Thoracic aorta (tissue), 2 donors: ENCODE data around the gene NSD1. TPM values are rescaled to one million over a fixed set of nuclear protein-coding genes. Genes with fewer than 3 reads are reported as not detected.

Experiments
- ATAC-seq: fragments of 150-250 bp; one replicate; pipeline ENCODE4 v1.8.0; 2017; ENCODE audit warnings: low read depth; ENCODE audit not compliant: insufficient number of reproducible peaks, low FRiP score
- DNase-seq: peaks from one replicate; pipeline ENCODE4 v3.0.0-alpha.2; 2020; ENCODE audit warnings: low spot score
- H3K27ac ChIP-seq, 2 donors: fragments of 200-600 bp; sonication (generic); 1 replicate in 1 of 2; 2 replicates in 1 of 2; pipeline ENCODE4 v1.5.1; 2016; ENCODE audit warnings: mild to moderate bottlenecking in 2 of 2, moderate library complexity in 2 of 2
- H3K27me3 ChIP-seq: fragments of 200-600 bp; sonication (generic); replicated peaks from 2 replicates; pipeline ENCODE4 v1.6.0; 2016; ENCODE audit warnings: mild to moderate bottlenecking; ENCODE audit not compliant: insufficient read depth
- H3K36me3 ChIP-seq: fragments of 200-600 bp; sonication (generic); one replicate; pipeline ENCODE4 v1.5.1; 2016
- H3K4me1 ChIP-seq, 2 donors: fragments of 200-600 bp; sonication (generic); 1 replicate in 1 of 2; 2 replicates in 1 of 2; pipeline versions ENCODE4 v1.5.1 to v1.6.0; 2016; ENCODE audit warnings: low read depth in 2 of 2, mild to moderate bottlenecking in 1 of 2; ENCODE audit not compliant: control insufficient read depth in 1 of 2
- H3K4me3 ChIP-seq: fragments of 200-600 bp; sonication (generic); 2 replicates; pipeline ENCODE4 v1.5.1; 2016; ENCODE audit warnings: mild to moderate bottlenecking
- H3K9me3 ChIP-seq: fragments of 200-600 bp; sonication (generic); 2 replicates; pipeline ENCODE4 v1.5.1; 2016
- total RNA-seq, 2 donors: library from RNA; depleted of rRNA; stranded (reverse); fragments of >200 nt; gene quantifications; one replicate each; pipeline versions ENCODE4 v1.1.0 to v1.2.3, GENCODE V29; 2016
- TF ChIP-seq, protein P1 (sequence below): fragments of 200-600 bp; sonication (generic); IDR thresholded peaks from one replicate; pipeline ENCODE4 v1.5.1; 2019; ENCODE audit warnings: antibody characterized with exemption

NSD1 gene
- total RNA-seq, 2 donors from 2014 or later, result 26.1 to 70.5 TPM

DNA sequence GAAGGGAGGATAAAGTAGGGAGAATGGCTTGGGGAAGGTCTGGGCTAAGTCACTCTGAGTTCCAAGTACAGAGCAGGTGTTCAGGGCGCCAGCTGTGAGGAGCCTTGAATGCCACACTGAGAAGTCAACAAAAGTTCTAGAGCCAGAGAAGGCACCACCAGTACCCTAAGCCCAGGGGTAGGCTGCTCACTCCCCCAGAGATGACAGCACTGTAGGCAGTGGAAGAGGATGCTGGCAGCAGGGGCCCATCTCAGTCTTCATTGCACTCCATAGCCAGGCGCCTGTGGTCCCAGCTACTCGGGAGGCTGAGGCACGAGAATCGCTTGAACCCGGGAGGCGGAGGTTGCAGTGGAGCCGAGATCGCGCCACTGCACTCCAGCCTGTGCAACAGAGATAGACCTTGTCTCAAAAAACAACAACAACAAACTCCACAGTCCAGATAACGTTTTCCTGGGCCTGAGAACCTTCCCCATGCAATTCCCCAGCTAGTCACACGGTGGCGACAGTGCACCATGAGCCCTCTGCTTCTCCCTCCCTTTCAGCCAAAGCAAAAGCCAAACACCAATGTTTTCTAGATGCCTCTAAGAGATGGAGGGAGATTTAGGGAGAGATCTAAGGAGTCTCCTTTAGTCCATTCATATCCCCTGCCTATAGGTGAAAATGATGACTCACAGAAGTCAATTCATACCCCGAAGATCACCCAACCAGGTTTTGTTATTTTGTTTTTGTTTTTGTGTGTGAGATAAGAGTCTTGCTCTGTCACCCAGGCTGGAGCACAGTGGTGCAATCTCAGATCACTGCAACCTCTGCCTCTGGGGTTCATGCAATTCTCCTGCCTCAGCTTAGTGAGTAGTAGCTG lies 19.8 kb upstream of the NSD1 start:
- no peaks in the 10 kb centered on the region for H3K27me3 ChIP-seq
- TF ChIP-seq, protein P1, sequence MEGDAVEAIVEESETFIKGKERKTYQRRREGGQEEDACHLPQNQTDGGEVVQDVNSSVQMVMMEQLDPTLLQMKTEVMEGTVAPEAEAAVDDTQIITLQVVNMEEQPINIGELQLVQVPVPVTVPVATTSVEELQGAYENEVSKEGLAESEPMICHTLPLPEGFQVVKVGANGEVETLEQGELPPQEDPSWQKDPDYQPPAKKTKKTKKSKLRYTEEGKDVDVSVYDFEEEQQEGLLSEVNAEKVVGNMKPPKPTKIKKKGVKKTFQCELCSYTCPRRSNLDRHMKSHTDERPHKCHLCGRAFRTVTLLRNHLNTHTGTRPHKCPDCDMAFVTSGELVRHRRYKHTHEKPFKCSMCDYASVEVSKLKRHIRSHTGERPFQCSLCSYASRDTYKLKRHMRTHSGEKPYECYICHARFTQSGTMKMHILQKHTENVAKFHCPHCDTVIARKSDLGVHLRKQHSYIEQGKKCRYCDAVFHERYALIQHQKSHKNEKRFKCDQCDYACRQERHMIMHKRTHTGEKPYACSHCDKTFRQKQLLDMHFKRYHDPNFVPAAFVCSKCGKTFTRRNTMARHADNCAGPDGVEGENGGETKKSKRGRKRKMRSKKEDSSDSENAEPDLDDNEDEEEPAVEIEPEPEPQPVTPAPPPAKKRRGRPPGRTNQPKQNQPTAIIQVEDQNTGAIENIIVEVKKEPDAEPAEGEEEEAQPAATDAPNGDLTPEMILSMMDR, result peak; percentile 98
- H3K36me3 ChIP-seq, result no peaks in the 10 kb centered on the region
- ATAC-seq (no peak), DNase-seq (no peak)
- H3K27ac ChIP-seq, result no peak overlapping the region
- no peaks in the 10 kb centered on the region for H3K9me3 ChIP-seq
- no peak overlapping the region for H3K4me3 ChIP-seq
- peaks cover 6 to 12% of the 10 kb centered on the region in 2 donors for H3K4me1 ChIP-seq

DNA sequence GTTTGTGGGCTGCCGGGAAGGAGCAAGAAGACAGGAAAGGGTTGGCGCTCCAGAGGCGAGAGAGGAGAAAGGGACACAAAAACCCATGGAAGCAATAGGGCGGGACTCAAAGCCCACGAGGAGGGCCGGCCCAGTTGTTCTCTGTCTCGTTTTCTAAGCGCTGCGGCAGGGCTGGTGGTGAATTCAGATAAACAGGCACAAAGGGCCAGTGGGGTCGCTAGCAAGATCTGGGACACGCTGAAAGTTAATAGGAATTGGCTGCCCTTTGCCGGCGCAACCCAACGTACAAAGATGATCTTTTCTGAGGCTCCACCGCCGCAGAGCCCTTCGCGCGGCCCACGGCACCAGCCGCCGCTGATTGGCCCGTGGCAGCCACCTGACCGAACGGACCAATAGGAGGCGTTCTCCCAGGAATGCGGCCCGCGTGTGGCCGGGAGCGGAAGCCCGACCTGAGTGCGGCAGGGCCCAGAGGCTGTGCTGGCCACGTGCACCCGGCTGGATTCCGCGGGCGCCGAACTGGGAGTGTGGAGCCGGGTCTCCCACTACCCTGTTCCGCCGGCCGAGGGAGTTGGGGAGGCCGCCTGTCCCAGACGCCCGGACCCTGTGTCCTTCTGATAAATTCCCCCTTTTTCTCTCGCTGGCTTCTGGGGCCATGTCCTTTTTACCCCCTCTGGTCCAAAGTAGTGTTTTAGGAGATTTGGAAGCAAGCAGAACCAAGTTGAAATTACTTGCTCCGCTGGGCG lies 16.8 kb upstream of the NSD1 start:
- Histone ChIP-seq H3K9me3 (no peaks in the 10 kb centered on the region), H3K4me1 (peaks cover 6 to 12% of the 10 kb centered on the region in 2 donors), H3K27me3 (no peaks in the 10 kb centered on the region), H3K27ac (peak overlapping the region; percentile 52 to 66), H3K4me3 (peak overlapping the region; percentile 71), H3K36me3 (no peaks in the 10 kb centered on the region)
- TF ChIP-seq, protein P1, result no peak
- DNase-seq, result no peak
- peak; percentile 88 for ATAC-seq

DNA sequence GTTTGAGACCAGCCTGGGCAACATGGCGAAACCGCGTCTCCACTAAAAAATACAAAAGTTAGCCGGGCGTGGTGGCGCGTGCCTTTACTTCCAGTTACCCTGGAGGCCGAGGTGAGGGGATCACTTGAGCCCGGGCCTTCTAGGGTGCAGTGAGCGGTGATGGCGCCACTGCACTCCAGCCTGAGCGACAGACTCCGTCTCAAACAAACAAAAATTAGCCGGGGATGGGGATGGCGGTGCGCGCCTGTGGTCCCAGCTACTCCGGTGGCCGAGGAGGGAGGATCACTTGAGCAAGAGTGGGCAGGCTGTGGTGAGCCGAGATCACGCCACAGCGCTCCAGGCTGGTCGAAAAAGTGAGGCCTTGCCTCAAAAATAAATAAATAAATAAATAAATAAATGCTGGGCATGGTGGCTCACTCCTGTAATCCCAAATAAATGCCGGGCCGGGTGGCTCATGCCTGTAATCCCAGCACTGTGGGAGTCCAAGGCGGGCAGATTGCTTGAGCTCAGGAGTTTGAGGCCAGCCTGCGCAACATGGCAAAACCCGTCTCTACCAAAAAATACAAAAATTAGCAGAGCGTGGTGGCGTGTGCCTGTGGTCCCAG lies 16.0 kb upstream of the NSD1 start:
- Histone ChIP-seq H3K4me3 (no peak overlapping the region), H3K27me3 (no peaks in the 10 kb centered on the region), H3K4me1 (peaks cover 6 to 12% of the 10 kb centered on the region in 2 donors), H3K36me3 (no peaks in the 10 kb centered on the region), H3K9me3 (no peaks in the 10 kb centered on the region), H3K27ac (peak overlapping the region; percentile 14 to 66)
- TF ChIP-seq, protein P1, result no peak
- DNase-seq (no peak), ATAC-seq (no peak)

DNA sequence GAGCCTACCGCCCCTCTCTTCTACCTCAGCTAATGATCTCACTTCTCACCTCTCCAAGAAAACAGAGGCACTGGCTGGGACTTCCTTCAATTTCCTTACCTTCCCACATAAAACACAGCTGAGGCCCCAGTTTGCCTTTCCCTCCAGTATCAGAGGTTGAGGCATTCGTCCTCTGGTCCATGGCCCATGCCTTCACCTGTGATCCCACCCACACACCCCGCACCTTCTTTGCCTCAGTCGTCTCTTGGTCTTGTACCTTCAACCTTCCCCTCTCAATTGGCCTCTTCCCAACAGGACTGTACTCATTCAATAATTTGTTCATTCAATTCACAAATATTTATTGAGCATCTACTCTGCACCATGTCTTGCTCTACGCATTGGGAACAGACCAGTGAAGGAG lies 11.0 kb upstream of the NSD1 start:
- no peaks in the 10 kb centered on the region for H3K27me3 ChIP-seq
- no peak overlapping the region for H3K4me3 ChIP-seq
- ATAC-seq (no peak), DNase-seq (no peak)
- no peak overlapping the region for H3K27ac ChIP-seq
- no peaks in the 10 kb centered on the region for H3K4me1 ChIP-seq
- H3K9me3 ChIP-seq, result no peaks in the 10 kb centered on the region
- TF ChIP-seq, protein P1, result no peak
- no peaks in the 10 kb centered on the region for H3K36me3 ChIP-seq
